NCI-H1930 (cell line): Measurements from ENCODE around the gene PRR5.
A peak's percentile ranks its signal among the peaks of the same experiment; 100 is the strongest.

Experiments used
- DNase-seq, 2 experiments: peaks; one replicate each; lab custom pipeline; 2025; lab: John Stamatoyannopoulos, UW

The PRR5 gene

GRCh38 chr22:44693145-44693544 is 8.9 kb upstream of the PRR5 start:
- no peak for DNase-seq

GRCh38 chr22:44693756-44694155 is 8.2 kb upstream of the PRR5 start:
- DNase-seq: no peak

- DNase-seq: peak in 1 of 2 experiments; percentile 53
Measured at GRCh38 chr22:44697423-44698141, 4.4 kb upstream of the PRR5 start.

- DNase-seq: no peak
Measured at GRCh38 chr22:44698531-44699421, 3.2 kb upstream of the PRR5 start.

GRCh38 chr22:44700456-44700855 is 1.5 kb upstream of the PRR5 start:
- no peak for DNase-seq

GRCh38 chr22:44701187-44701790 is 715 bp upstream of the PRR5 start:
- DNase-seq: no peak

- DNase-seq: no peak
Measured at GRCh38 chr22:44702479-44703198, 635 bp downstream of the PRR5 start.

- DNase-seq: no peak
Measured at GRCh38 chr22:44703255-44703870, 1.4 kb downstream of the PRR5 start.

GRCh38 chr22:44704159-44705021 is 2.4 kb downstream of the PRR5 start:
- no peak for DNase-seq

- DNase-seq: no peak
Measured at GRCh38 chr22:44705022-44705297, 3.0 kb downstream of the PRR5 start.

- DNase-seq: no peak
Measured at GRCh38 chr22:44706488-44706887, 4.5 kb downstream of the PRR5 start.

GRCh38 chr22:44707178-44707577 is 5.2 kb downstream of the PRR5 start:
- no peak for DNase-seq

- DNase-seq: no peak
Measured at GRCh38 chr22:44707752-44708151, 5.7 kb downstream of the PRR5 start.

GRCh38 chr22:44709881-44710392 is 7.9 kb downstream of the PRR5 start:
- DNase-seq: no peak

GRCh38 chr22:44710474-44711240 is 8.7 kb downstream of the PRR5 start:
- DNase-seq: no peak

- DNase-seq: no peak
Measured at GRCh38 chr22:44711241-44711560, 9.2 kb downstream of the PRR5 start.

- DNase-seq: no peak
Measured at GRCh38 chr22:44711690-44712555, 9.9 kb downstream of the PRR5 start.

GRCh38 chr22:44712962-44713361 is 11.0 kb downstream of the PRR5 start:
- no peak for DNase-seq

- no peak for DNase-seq
Measured at GRCh38 chr22:44714703-44715350, 12.8 kb downstream of the PRR5 start.
